GM21381 (cell line): ENCODE measurements around the gene C6orf89.
"Not testable (repeated sequence)": the region's sequence is repeated elsewhere in the genome, so short reads cannot be mapped to it uniquely, and the experiment has no call there.

Source experiments
- ATAC-seq: cut with Tn5 transposase; IDR thresholded peaks from one replicate; pipeline ENCODE4 v1.9.1; 2021; ENCODE audit warnings: mild to moderate bottlenecking, moderate library complexity; ENCODE audit not compliant: unreplicated experiment

The C6orf89 gene

DNA sequence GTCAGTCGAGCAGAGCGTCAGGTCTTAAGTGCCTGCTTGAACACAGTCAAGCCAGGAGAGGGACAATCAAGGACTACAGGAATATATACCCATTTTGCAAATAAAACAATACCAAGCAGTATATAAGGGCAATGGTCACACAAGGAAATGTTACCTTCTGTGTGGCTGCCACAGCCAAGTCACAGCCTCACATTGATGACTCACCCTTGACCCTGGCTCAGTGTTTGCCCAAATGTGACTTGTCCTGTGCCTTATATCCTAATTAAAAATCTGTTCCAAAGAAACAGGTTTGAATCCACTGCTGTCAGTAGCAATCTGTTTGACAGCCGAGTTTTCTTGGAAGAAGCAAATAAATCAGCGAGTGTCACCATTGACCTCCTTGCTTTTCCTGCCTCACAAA, 34.3 kb downstream of the C6orf89 start:
- no peak for ATAC-seq

DNA sequence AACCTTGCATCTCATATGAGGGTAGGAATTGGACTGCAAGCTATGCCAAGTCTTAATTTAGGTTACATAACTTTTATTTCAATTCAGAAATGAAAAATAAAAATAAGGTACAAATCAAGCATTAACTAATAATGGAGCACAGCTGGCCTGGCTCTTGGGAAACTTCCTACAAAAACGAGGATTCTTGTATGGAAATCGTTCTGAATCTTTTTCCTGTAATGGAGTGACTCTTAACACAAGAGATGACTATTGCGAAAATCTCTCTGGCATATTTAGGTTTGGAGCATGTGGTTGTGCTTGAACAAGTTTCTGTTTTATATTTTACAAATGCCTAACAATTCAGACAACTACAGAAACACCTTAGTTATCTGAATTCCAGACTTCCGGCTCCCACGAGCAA, 34.8 kb downstream of the C6orf89 start:
- ATAC-seq, result no peak

DNA sequence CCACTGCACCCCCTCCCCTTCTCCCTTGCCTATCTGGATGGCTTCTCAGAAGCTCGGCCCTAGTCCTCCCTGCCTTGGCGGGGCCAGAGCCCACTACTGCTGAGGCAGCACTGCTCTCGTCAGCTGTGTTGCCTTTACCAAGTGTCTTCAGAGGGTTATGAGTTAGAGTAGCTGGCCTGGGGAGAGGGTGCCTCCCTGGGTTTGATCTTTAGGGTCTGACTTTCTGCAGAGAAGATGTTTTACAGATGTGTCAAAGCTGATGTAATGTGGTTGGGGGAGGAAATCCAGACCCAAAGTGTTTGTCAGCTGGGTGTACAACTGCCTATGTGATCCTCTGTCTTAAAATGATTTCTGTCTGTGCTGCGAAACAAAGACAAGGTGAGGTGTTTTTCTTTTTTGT, 38.4 kb downstream of the C6orf89 start:
- ATAC-seq, result no peak

DNA sequence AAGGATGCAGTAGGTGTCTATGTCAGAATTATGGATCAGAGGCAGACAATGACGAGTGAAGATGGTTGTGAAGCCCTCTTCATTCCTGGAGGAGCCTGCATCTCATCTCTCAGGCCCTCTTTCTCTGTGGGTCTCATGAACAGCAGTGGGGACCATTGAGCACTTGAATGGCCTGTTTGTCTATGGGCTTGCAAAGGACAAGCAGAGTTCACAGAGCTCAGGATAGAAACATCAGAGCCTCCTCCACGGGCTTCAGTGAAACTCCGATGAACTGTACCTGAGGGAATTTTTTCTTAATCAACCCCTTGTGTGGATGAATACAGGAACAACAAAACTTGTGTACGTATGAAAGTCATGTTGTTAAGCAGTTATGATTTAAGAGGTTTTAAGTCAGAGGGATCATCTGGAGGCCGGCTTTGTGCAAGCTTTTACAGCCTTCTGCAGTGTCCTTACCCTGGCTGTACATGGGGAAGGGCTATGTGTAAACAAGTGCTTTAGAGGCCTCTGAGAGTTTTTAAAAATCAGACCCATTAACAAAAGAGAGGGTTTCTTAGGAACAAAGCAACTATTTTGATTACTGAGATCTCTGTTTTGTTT, 39.1 kb downstream of the C6orf89 start:
- no peak for ATAC-seq

DNA sequence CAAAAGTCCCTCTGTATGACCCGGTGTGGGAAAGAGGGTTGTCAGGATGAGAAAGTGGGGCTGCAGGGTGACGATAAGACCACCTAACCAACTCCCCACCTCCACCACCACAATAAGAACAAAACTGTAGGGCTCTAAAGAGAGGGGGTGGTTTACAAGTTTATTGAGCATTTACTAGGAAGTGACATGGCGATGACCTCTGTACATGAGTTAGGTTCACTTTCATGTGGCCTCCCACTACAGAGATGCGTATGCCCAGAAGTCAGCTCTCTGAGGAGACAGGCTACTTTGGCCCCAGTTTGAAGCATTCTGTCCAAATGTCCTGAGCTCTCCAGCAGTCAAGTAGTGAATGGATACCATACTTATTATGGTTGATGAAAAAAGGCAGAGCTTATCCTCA, 40.1 kb downstream of the C6orf89 start:
- no peak for ATAC-seq

DNA sequence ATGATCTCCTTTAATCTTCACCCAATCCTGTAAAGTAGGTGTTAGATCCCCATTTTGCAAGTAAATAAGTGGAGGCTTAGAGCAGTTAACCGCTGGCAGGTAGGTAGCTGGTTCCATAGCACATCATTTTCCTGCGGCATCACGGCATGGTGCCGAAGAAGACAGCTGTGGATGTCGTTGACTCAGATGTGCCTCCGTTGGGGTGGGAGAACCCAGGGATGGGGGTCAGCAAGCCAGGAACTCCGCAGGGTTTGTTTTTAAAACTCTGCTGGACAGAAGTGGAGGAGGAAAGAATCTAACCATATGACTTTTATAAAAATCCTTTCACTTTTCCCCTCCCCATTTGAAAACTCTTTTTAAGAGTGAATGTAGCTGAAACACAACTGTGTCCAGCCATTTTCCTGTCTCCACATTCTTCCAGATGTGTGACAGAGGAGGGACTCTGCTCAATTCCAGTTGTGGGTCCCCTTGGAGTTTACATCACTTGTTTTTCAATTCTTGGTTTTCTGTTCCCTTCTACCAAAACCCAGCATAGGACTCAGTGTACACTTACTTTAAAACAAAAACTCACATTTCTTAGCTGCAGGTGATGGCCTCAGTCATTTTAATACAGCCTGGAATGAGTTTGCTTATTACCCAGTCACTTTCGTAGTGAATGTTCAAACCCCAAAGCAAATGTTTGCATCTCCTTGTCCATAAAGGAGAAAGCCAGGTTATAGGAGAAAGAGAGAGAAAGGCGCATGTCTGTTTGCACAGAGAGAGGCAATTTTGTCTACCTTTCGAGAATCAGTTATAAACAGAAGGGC, 41.2 kb downstream of the C6orf89 start:
- no peak for ATAC-seq

DNA sequence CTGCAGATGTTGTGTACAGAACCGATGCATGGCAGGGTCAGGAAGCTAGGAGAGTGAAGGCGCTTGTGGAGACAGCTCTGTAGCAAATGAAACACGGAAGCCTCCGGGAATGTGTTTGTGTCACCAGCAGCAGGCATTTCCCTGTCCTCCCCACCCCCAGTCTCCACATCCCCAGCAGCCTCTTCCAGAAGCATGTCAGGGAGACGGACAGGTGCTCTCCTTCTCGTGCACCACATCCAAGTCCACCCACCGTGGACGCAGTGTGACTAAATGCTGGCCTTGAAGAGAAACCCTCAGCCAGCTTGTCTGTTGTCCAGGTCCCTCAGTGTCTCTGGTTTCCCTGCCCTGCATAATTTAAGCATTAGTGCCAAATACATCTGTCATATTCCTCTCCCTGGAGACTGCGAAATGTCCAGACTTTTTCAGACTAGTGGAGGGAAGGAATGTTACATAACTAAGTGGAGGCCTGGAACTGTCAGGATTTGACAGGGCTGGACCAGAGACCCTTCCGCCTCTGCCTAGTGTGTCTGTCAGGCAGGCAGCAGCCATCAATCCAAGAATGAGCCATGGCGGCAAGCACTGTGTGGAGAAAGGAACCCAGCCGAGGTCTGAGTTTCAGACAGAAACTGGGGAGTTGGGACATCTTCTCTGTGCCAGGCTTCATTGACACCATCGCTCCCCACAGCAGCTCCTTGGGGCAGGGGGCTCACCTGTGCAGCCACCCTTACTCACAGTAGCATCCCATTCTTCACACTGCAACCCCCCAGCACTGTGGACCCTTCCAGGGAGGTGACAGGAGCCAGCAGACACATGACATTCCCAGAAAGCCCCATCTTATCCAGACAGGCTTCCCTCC, 42.2 kb downstream of the C6orf89 start:
- ATAC-seq, result no peak

DNA sequence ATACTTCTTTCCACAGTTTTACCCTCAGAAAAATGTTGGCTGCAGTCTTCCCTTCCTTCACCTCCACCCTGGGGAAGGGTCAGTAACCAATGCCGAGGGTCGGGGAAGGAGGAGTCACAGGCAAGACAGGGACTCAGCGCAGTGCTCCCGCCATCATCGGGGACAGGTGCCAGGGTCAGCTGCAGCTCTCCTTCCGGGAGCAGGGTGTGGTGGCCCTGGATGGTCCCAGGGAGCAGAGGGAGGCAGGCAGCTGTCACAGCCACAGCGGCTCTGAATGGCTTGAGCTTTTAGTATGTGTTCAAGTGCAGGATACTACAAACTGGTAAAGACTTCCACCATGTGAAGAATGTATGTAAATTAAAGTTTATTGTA, 42.8 kb downstream of the C6orf89 start:
- no peak for ATAC-seq

DNA sequence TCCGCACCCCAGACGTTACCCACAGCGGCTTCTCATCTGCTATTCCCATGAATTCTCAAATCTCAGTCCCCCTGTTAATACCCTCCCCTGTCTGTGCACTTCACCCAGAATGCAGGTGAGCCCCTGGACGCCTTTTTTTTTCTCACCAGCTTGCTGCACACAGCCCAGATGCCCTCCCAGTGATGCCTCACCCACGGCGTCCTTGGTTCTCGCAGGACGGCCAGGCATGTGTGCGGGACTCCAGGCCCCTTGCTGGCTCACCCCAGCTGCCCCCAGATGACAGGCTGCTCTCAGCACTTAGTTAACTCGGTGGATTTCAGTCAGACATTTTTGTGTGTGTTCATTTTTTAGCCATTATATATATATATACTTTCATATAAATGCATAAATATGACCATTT, 43.4 kb downstream of the C6orf89 start:
- no peak for ATAC-seq

DNA sequence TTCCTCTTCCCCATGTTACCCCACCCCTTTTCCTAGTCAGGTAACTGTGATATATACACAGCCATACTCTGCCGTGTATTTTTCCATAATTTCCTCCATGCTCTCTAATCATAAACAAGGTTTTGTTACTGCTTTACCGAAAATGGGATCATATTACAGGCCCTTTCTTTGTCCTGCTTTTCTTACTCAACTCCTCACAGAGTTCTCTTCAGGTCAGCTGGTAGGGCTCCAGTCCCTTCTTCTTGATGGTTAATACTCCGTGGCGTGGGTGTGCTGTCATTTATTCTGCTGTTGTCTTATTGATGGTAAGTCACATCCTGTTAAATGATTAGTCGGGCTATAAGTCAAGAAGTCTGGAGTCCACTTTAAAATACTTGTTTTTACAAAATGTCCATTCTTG, 43.9 kb downstream of the C6orf89 start:
- no peak for ATAC-seq

DNA sequence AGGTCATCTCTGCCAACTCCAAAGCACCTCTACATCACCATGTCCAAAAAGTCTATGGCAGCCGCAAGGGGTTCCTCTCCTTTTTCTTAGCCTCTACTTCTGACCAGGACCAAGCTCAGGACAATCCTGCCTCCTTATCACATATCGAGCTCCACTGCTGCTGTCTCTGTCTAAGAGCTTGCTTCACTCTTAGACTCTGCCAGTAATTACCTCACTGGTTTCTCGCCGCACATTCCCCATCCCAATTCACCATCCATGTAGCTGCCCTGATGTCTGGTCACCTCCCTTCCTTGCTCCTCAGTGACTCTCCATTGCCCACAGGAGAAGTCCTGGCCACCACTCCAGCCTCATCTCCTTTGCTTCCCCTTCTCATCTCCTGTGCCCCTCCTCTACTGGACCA, 44.7 kb downstream of the C6orf89 start:
- no peak for ATAC-seq

DNA sequence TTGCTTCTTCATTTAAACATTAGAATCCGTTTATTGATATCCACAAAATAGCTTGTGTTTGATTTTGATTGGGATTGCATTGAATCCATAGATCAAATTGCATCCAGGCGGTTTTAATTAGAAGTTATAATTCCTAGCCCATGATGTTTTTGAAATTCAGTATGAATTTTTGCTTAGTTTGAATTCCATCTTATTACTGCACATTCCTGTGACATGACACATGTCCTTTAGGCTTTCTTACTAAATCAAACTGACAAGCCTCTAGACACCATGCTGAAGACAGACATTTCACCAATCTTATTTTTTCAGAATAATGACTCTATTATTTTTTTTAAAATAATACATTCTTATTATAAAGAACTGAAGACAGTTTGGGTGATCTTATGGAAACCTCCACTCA, 47.4 kb downstream of the C6orf89 start:
- no peak for ATAC-seq

DNA sequence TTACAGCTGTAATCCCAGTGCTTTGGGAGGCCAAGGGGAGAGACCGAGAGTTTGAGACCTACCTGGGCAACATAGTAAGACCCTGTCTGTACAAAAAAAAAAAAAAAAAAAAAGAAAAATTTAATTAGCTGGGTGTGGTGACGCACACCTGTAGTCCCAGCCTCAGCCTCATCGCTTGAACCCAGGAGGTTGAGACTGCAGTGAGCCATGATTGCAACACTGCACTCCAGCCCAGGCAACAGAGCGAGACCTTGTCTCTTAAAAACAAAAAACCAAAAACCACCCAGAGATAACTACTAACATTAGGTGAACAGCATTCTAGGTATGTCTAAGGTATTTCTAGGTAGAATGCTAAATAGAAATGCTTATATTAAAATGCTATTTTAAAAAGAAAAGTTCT, 47.8 kb downstream of the C6orf89 start:
- no peak for ATAC-seq

DNA sequence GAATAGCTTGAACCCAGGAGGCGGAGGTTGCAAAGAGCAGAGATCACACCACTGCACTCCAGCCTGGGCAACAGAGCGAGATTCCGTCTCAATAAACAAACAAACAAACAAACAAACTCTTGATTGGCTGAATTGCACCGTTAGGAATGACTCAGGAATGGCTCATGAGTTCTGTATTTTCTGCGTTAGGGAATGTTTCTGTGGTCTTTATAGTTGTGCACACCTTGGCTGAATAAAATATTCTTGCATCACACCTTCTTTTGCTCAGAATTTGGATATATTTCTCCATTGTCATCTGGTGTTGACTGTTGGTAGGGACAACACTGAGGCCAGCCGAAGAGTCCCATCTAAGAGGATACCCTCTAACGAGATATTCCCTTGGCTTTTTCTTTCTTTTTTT, 49.1 kb downstream of the C6orf89 start:
- ATAC-seq, result no peak

DNA sequence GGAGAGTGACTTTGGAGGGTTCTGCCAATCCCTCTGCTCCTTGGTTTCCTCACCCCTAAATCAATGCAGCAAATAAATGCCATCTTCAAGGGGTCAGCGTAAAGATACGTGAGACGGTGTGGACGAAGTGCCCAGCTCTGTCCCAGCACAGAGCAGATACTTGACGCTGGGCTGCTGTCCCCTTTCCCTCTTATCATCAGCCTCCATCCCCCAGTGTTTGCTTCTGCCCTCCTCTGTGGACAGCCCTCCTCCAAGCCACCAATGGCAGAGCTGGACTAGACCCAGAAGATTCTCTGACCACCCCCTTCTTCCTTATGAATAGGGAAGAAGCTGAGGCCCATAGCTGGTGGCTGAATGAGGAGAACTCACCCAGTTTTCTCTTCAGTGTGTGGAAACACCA, 51.1 kb downstream of the C6orf89 start:
- ATAC-seq, result no peak

DNA sequence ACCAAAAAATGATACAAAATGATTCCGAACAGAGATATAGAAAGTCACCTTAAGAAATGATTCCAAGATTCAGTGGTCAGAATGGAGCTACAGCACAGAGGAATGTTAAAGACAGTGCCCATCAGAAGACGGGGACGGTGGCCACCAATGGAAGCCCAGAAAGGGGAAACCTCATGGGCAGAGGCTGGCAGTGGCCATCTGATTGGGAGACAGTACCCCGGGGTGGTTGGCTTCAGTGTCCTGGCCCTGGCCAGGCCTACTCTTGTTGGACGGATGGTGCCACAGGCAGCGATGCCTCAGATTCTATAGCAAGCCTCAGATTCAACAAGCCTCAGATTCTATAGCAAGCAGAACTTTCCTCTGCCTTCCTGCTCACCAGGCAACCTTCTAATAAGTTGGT, 52.1 kb downstream of the C6orf89 start:
- no peak for ATAC-seq

DNA sequence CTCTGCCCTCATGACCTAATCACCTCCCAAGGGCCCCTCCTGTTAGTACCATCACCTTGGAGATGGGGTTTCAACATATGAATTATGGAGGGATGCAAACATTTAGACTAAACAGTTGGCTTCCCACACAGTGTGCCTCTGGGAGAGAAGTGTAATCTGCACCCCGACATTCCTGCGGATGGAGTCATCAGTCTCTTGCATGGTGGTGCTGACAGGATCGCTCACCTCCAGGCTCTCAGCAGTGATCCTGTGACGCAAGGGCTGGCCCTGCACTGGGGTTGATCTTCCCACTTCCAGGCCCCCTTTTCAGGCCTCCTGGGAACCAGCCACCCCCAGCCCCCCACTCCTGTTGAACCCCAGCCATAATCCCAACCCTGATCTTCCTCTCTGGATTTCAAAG, 52.8 kb downstream of the C6orf89 start:
- ATAC-seq, result no peak

DNA sequence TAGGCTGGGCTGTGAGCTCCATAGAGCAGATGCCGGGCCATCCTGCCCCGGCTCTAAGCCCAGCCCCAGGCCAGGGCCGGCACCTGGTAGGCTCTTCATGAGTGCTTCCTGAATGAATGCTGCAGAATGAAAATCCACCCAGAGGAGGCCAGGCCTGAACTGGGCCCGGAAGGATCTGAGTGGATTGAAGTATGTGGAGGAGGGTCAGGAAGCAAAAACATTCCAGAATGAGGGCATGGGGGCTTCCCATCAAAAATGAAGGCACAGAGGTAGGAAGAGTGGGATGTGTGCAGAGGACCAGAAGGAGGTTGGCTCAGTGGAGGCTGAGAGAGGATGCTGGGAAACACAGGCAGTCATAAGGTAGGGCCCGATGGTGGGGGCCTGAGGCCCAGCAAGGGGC, 53.3 kb downstream of the C6orf89 start:
- not testable (repeated sequence) for ATAC-seq

DNA sequence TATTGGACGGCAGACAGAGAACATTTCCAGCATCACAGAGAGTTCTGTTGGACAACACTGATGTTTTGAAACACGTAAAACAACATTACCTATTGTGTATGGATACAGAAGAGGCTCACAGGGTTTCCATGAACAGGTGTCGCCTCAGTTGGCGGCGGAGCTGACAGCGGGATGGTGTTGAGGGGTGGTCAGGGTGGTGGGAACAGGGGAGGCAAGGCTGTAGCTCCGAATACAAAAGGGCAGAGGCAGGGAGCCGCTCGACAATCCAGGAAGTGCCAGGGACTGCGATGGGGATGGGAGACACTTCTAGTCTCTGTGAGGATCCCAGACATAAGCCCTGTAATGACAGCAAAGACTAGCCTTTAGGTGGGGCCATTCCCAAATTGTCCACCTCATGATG, 54.3 kb downstream of the C6orf89 start:
- no peak for ATAC-seq

DNA sequence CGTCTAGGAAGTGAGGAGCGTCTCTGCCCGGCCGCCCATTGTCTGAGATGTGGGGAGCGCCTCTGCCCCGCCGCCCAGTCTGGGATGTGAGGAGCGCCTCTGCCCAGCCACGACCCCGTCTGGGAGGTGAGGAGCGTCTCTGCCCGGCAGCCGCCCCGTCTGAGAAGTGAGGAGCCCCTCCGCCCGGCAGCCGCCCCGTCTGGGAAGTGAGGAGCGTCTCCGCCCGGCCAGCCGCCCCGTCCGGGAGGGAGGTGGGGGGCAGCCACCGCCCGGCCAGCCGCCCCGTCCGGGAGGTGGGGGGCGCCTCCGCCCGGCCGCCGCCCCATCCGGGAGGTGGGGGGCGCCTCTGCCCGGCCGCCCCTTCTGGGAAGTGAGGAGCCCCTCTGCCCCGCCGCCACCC, 55.8 kb downstream of the C6orf89 start:
- ATAC-seq, result not testable (repeated sequence)

DNA sequence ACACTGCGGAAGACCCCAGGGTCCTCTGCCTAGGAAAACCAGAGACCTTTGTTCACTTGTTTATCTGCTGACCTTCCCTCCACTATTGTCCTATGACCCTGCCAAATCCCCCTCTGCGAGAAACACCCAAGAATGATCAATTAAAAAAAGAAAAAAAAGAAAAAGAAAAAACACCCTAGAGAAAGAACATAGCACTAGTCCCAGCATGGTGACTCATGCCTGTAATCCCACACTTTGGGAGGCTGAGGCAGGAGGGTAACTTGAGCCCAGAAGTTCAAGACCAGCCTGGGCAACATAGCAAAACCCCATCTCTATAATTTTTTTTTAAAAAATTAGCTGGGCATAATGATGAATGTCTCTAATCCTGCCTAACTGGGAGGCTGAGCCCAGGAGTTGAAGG, 56.6 kb downstream of the C6orf89 start:
- ATAC-seq, result not testable (repeated sequence)

DNA sequence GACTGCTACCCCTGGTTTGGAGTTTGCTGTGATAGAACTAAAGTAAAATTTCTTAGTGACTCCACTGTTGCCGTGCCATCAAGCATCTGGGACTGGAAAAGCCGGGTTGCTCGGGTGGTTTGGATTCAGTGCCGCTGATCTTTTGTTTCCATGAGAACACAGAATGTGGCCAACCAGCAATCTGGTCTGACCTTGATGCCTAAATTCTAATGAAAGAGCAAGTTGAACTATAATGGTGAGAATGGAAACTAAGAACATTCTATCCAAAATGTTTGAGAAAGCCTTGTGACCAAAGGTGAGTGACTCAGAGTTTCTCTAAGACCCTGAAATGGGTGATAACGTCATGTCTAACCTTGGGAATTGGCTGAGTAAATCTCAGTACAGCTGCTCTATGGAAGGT, 58.9 kb downstream of the C6orf89 start:
- ATAC-seq, result no peak
